ENCODE measurements around the gene OR2V2.

DNA sequence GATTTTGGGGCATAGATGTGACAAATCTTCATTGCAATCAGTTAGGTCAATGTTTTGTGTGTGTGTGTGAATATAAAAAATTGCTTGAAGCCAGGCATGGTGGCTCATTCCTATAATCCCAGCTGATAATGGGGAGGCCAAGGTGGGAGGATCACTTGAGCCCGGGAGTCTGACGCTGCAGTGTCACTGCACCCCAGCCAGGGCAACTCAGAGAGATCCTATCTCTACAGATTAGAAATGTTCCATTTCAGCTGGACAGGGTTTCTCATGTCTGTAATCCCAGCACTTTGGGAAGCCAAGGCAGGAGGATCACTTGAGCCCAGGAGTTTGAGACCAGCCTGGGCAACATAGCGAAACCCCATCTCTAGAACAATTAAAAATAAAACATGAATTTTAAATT is 11.5 kb downstream of the OR2V2 start:
- TF ChIP-seq CTCF (IDR thresholded peaks at IDR 0.05), result no peak
- TF ChIP-seq POLR2AphosphoS5 (IDR thresholded peaks at IDR 0.05), result no peak

Measured in gastroesophageal sphincter (tissue), 3 donors.